ENCODE results near the gene CDKN1A. TPM values are rescaled to one million over a fixed set of nuclear protein-coding genes. Genes with fewer than 3 reads are reported as not detected.

CDKN1A gene
- total RNA-seq, 1 experiment from 2014 or later, result 75.1 TPM

DNA sequence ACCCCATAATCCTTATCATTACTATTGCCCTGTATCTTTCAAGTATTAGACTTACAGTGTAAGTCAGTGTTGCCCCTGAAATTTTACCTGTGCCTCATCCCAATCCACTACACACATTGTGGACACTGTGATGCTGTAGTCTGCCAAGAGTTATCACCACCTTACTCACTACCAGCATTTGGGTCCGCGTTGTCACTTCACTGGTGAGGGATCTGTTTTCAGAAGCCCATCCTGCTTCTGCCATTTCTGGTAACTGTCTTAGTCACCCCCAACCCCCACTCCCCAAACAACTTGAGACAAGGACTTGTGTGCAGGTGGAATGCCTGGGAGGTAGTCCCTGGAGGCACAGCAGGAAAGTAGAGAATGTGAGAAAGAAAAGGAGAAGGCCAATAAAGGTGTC lies 13.1 kb downstream of the CDKN1A start:
- DNase-seq (ENCODE audit: low spot score) (no peak), ATAC-seq (no peak)
- no peak for TF ChIP-seq OVOL2 (CRISPR knock-in tag; IDR thresholded peaks at IDR 0.05; ENCODE audit: borderline replicate concordance)
- TF ChIP-seq, protein P1, sequence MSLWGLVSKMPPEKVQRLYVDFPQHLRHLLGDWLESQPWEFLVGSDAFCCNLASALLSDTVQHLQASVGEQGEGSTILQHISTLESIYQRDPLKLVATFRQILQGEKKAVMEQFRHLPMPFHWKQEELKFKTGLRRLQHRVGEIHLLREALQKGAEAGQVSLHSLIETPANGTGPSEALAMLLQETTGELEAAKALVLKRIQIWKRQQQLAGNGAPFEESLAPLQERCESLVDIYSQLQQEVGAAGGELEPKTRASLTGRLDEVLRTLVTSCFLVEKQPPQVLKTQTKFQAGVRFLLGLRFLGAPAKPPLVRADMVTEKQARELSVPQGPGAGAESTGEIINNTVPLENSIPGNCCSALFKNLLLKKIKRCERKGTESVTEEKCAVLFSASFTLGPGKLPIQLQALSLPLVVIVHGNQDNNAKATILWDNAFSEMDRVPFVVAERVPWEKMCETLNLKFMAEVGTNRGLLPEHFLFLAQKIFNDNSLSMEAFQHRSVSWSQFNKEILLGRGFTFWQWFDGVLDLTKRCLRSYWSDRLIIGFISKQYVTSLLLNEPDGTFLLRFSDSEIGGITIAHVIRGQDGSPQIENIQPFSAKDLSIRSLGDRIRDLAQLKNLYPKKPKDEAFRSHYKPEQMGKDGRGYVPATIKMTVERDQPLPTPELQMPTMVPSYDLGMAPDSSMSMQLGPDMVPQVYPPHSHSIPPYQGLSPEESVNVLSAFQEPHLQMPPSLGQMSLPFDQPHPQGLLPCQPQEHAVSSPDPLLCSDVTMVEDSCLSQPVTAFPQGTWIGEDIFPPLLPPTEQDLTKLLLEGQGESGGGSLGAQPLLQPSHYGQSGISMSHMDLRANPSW (CRISPR knock-in tag; conservative IDR thresholded peaks at IDR 0.05; ENCODE audit: low read depth), result no peak
- TF ChIP-seq, protein P2, sequence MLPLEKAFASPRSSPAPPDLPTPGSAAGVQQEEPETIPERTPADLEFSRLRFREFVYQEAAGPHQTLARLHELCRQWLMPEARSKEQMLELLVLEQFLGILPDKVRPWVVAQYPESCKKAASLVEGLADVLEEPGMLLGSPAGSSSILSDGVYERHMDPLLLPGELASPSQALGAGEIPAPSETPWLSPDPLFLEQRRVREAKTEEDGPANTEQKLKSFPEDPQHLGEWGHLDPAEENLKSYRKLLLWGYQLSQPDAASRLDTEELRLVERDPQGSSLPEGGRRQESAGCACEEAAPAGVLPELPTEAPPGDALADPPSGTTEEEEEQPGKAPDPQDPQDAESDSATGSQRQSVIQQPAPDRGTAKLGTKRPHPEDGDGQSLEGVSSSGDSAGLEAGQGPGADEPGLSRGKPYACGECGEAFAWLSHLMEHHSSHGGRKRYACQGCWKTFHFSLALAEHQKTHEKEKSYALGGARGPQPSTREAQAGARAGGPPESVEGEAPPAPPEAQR (CRISPR knock-in tag; IDR thresholded peaks at IDR 0.05), result no peak
- TF ChIP-seq, protein P3, sequence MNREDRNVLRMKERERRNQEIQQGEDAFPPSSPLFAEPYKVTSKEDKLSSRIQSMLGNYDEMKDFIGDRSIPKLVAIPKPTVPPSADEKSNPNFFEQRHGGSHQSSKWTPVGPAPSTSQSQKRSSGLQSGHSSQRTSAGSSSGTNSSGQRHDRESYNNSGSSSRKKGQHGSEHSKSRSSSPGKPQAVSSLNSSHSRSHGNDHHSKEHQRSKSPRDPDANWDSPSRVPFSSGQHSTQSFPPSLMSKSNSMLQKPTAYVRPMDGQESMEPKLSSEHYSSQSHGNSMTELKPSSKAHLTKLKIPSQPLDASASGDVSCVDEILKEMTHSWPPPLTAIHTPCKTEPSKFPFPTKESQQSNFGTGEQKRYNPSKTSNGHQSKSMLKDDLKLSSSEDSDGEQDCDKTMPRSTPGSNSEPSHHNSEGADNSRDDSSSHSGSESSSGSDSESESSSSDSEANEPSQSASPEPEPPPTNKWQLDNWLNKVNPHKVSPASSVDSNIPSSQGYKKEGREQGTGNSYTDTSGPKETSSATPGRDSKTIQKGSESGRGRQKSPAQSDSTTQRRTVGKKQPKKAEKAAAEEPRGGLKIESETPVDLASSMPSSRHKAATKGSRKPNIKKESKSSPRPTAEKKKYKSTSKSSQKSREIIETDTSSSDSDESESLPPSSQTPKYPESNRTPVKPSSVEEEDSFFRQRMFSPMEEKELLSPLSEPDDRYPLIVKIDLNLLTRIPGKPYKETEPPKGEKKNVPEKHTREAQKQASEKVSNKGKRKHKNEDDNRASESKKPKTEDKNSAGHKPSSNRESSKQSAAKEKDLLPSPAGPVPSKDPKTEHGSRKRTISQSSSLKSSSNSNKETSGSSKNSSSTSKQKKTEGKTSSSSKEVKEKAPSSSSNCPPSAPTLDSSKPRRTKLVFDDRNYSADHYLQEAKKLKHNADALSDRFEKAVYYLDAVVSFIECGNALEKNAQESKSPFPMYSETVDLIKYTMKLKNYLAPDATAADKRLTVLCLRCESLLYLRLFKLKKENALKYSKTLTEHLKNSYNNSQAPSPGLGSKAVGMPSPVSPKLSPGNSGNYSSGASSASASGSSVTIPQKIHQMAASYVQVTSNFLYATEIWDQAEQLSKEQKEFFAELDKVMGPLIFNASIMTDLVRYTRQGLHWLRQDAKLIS (CRISPR knock-in tag; IDR thresholded peaks at IDR 0.05; ENCODE audit: borderline replicate concordance), result no peak
- no peak for TF ChIP-seq NR1H2 (CRISPR knock-in tag; IDR thresholded peaks at IDR 0.05)
- no peak for TF ChIP-seq EMX1 (CRISPR knock-in tag; IDR thresholded peaks at IDR 0.05)
- TF ChIP-seq ZNF423 (CRISPR knock-in tag; IDR thresholded peaks at IDR 0.05), result no peak
- no peak for TF ChIP-seq CBFB (CRISPR knock-in tag; IDR thresholded peaks at IDR 0.05; ENCODE audit: low read depth)
- no peak for TF ChIP-seq FOXP1 (CRISPR knock-in tag; IDR thresholded peaks at IDR 0.05; ENCODE audit: borderline replicate concordance)
- TF ChIP-seq FOXK1 (CRISPR knock-in tag; IDR thresholded peaks at IDR 0.05), result no peak
- TF ChIP-seq MYBL2 (CRISPR knock-in tag; IDR thresholded peaks at IDR 0.05), result no peak
- TF ChIP-seq SMAD4 (CRISPR knock-in tag; IDR thresholded peaks at IDR 0.05), result no peak
- Mint-ChIP-seq H3K36me3 (peaks cover 6% of the 10 kb centered on the region), H3K9me3 (peaks cover 7% of the 10 kb centered on the region; the same call in 1 of the 2 replicates), H3K27ac (no peak overlapping the region), H3K4me1 (0 out of 2 replicates have a peak, but pooled peaks cover 2% of the 10 kb centered on the region), H3K27me3 (ENCODE audit: low read depth) (no peaks in the 10 kb centered on the region), H3K4me3 (no peak overlapping the region)
- ChIA-PET CTCF (no interaction called here), POLR2A (no interaction called here)

DNA sequence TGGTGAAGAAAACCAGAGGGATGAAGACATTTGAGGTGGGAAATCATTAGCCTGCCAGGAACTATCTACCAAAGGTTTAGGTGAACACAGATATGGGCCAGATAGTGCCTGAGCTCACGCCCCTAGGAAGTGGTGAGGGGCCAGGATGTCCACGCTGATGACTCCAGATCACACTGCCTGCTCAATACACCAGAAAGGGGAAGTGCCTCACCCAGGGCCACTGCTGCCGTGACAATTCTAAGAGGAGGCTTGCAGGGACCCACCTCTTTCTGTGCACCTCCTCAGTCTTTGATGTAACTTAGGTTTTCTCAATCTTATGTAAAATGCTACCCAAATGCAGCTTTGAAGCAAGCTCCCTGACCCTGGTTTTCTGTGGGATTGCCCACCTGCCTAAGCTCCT lies 13.7 kb downstream of the CDKN1A start:
- no peak for ATAC-seq
- Mint-ChIP-seq H3K4me1 (0 out of 2 replicates have a peak, but pooled peaks cover 2% of the 10 kb centered on the region), H3K36me3 (no peaks in the 10 kb centered on the region), H3K9me3 (peaks cover 7% of the 10 kb centered on the region; the same call in 1 of the 2 replicates), H3K27me3 (ENCODE audit: low read depth) (no peaks in the 10 kb centered on the region), H3K4me3 (no peak overlapping the region), H3K27ac (no peak overlapping the region)
- ChIA-PET POLR2A (no interaction called here), CTCF (interaction anchor here (1.2 kb wide), 1 partner anchor 11 kb away, joined by 5 read pairs; no protein-coding TSS in a partner anchor)
- DNase-seq (ENCODE audit: low spot score), result no peak
- no peak for TF ChIP-seq FOXP1 (CRISPR knock-in tag; IDR thresholded peaks at IDR 0.05; ENCODE audit: borderline replicate concordance)
- no peak for TF ChIP-seq NR3C1 (CRISPR knock-in tag; conservative IDR thresholded peaks at IDR 0.05; ENCODE audit: low read depth)
- TF ChIP-seq ZNF232 (CRISPR knock-in tag; IDR thresholded peaks at IDR 0.05), result no peak
- TF ChIP-seq, protein P4, sequence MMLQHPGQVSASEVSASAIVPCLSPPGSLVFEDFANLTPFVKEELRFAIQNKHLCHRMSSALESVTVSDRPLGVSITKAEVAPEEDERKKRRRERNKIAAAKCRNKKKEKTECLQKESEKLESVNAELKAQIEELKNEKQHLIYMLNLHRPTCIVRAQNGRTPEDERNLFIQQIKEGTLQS (CRISPR knock-in tag; conservative IDR thresholded peaks at IDR 0.05), result no peak
- no peak for TF ChIP-seq TEAD4 (CRISPR knock-in tag; IDR thresholded peaks at IDR 0.05)
- TF ChIP-seq ZNF396 (CRISPR knock-in tag; IDR thresholded peaks at IDR 0.05; ENCODE audit: borderline replicate concordance), result no peak
- no peak for TF ChIP-seq SMAD4 (CRISPR knock-in tag; IDR thresholded peaks at IDR 0.05)
- no peak for TF ChIP-seq PRRX2 (CRISPR knock-in tag; IDR thresholded peaks at IDR 0.05)
- no peak for TF ChIP-seq CREM (CRISPR knock-in tag; IDR thresholded peaks at IDR 0.05)
- TF ChIP-seq SMAD3 (CRISPR knock-in tag; IDR thresholded peaks at IDR 0.05; ENCODE audit: borderline replicate concordance), result no peak
- TF ChIP-seq, protein P5, sequence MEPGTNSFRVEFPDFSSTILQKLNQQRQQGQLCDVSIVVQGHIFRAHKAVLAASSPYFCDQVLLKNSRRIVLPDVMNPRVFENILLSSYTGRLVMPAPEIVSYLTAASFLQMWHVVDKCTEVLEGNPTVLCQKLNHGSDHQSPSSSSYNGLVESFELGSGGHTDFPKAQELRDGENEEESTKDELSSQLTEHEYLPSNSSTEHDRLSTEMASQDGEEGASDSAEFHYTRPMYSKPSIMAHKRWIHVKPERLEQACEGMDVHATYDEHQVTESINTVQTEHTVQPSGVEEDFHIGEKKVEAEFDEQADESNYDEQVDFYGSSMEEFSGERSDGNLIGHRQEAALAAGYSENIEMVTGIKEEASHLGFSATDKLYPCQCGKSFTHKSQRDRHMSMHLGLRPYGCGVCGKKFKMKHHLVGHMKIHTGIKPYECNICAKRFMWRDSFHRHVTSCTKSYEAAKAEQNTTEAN (CRISPR knock-in tag; IDR thresholded peaks at IDR 0.05), result no peak
- TF ChIP-seq, protein P6, sequence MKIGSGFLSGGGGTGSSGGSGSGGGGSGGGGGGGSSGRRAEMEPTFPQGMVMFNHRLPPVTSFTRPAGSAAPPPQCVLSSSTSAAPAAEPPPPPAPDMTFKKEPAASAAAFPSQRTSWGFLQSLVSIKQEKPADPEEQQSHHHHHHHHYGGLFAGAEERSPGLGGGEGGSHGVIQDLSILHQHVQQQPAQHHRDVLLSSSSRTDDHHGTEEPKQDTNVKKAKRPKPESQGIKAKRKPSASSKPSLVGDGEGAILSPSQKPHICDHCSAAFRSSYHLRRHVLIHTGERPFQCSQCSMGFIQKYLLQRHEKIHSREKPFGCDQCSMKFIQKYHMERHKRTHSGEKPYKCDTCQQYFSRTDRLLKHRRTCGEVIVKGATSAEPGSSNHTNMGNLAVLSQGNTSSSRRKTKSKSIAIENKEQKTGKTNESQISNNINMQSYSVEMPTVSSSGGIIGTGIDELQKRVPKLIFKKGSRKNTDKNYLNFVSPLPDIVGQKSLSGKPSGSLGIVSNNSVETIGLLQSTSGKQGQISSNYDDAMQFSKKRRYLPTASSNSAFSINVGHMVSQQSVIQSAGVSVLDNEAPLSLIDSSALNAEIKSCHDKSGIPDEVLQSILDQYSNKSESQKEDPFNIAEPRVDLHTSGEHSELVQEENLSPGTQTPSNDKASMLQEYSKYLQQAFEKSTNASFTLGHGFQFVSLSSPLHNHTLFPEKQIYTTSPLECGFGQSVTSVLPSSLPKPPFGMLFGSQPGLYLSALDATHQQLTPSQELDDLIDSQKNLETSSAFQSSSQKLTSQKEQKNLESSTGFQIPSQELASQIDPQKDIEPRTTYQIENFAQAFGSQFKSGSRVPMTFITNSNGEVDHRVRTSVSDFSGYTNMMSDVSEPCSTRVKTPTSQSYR (CRISPR knock-in tag; IDR thresholded peaks at IDR 0.05), result no peak
- no peak for TF ChIP-seq JUN (CRISPR knock-in tag; IDR thresholded peaks at IDR 0.05)

Data from WTC11 (cell line).